Measurements from ENCODE around the gene PTPRK.
A peak's percentile ranks its signal among the peaks of the same experiment; 100 is the strongest.

PTPRK gene

GRCh38 chr6:128114164-128114563 lies 406.2 kb downstream of the PTPRK start:
- no peak overlapping the region for H3K4me3 ChIP-seq (ENCODE audit: low read length)
- no peak for TF ChIP-seq CTCF (conservative IDR thresholded peaks at IDR 0.05; ENCODE audit: low read length)
- DNase-seq (ENCODE audit: low read depth) = no peak

- DNase-seq (ENCODE audit: low read depth) = peak; percentile 3
- no peak for TF ChIP-seq CTCF (conservative IDR thresholded peaks at IDR 0.05; ENCODE audit: low read length)
- H3K4me3 ChIP-seq (ENCODE audit: low read length) = peak overlapping the region; percentile 26
Measured at GRCh38 chr6:128112494-128112893, 407.9 kb downstream of the PTPRK start.

DNA sequence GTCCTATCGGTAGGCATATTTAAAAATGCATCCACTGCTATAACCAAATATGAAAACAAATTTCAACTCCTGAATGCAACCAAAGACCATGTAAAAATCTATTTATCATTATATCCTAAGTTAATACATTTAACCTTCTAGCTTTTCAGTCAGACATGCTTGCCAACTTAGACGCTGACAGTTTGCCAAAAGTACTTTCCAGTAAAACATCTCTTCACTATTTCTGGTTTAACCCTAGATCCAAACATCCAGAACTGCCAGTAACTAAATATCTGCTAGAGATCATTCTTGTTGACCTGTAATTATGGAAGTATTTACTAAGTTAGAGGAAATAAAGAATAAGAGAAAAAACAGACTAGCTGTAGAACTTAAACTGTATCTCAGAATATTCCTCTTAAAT lies 409.3 kb downstream of the PTPRK start:
- no peak for TF ChIP-seq CTCF (conservative IDR thresholded peaks at IDR 0.05; ENCODE audit: low read length)
- no peak overlapping the region for H3K4me3 ChIP-seq (ENCODE audit: low read length)
- peak; percentile 17 for DNase-seq (ENCODE audit: low read depth)

DNA sequence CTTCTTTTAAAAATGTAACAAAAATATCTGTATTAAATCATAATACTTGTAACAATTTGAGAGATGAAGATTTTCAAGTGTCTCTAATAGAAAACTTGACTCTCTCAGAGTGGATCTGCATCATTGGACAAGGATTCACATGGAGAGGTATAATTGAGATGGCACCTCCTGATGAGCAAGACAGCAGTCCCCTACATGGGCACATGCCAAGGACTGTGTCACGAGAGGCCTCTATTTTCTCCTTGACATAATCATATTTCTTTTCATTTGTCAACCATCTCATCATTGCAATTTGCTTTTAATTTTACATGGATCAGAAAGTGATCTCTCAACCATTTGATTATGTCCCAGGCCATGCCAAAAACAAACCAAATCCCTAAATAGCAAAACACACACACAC lies 412.7 kb downstream of the PTPRK start:
- TF ChIP-seq CTCF (conservative IDR thresholded peaks at IDR 0.05; ENCODE audit: low read length) = no peak
- no peak for DNase-seq (ENCODE audit: low read depth)
- no peak overlapping the region for H3K4me3 ChIP-seq (ENCODE audit: low read length)

DNA sequence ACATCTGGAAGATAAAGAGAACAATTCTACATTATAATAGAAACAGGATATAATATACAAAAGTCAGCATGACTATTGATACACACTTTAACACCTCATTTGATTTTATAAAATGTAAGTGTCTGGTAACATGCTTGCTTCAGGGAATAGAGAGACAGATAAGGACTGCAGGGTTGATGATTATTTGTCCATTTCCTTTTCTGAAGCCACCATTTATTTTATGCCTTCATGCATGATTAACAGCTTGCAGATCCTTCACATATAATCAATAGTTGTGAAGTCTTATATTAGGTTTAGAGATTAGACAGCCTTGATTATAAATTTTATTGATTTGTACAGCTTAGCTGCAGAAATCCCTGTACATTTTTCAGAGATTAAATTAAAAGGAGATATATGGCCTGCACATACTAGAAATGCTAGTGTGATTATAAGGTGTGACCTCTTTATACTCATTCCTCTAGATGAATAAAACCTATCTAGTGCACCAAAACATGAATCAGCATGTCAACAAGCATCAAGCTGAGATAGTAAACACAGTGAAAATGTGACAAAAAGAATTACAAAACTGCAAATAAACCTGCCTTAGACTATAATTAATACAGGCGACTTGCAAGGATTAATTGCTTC lies 420.7 kb downstream of the PTPRK start:
- no peak overlapping the region for H3K4me3 ChIP-seq (ENCODE audit: low read length)
- TF ChIP-seq CTCF (conservative IDR thresholded peaks at IDR 0.05; ENCODE audit: low read length) = no peak
- no peak for DNase-seq (ENCODE audit: low read depth)

DNA sequence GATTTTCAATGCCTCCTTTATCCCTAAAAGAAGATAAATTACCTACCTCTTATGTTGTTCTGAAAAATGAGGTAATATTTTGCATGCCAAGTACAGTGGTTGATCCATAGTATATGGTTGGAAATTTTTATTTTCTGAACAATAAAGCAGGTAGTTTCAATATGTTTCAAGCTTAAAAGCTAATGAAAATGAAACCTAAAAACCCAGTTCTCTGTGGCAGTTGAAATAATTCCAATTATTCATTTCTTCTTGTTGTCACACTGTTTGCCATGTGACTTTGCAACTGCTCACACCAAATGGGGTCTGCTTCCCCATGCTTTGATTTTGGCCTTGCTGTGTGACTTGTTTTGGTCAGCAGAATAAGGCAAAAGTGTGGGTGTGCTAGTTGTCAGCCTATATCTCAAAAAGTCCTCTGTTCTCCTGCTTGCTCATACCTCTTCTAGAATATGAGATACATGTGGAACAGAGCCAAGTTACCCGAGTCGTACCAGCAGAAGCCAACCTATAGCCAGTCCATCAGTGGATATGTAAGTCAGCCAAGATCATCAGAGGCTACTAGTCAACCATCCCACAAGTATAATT lies 422.3 kb downstream of the PTPRK start:
- no peak for TF ChIP-seq CTCF (conservative IDR thresholded peaks at IDR 0.05; ENCODE audit: low read length)
- no peak overlapping the region for H3K4me3 ChIP-seq (ENCODE audit: low read length)
- no peak for DNase-seq (ENCODE audit: low read depth)

GRCh38 chr6:128097009-128097408 lies 423.4 kb downstream of the PTPRK start:
- no peak for TF ChIP-seq CTCF (conservative IDR thresholded peaks at IDR 0.05; ENCODE audit: low read length)
- no peak overlapping the region for H3K4me3 ChIP-seq (ENCODE audit: low read length)
- DNase-seq (ENCODE audit: low read depth) = no peak

All from AG10803 (cell line).